Adrenal gland (tissue), 5 donors: ENCODE measurements around the gene CLDN9.

Experiments used
- POLR2A ChIP-seq, 2 donors: fragments of 450-650 bp; IDR thresholded peaks; one replicate each; pipeline ENCODE4 v1.6.1; 2017; ENCODE audit warnings: antibody characterized with exemption in 2 of 2, mild to moderate bottlenecking in 2 of 2, moderate library complexity in 1 of 2
- TF ChIP-seq, protein P1 (sequence below), 6 experiments: fragments of 450-650 bp in 4 of 6; fragments of 200-600 bp in 2 of 6; sonication (generic) in 1 of 6; IDR thresholded peaks; 1 replicate in 5 of 6; 2 replicates in 1 of 6; pipeline versions ENCODE4 v1.5.1 to v1.8.0; 2016 to 2021; ENCODE audit warnings: antibody characterized with exemption in 6 of 6, mild to moderate bottlenecking in 2 of 6, moderate library complexity in 1 of 6
- donor health status: DM: no; HTN: no; CAD: no.

DNA sequence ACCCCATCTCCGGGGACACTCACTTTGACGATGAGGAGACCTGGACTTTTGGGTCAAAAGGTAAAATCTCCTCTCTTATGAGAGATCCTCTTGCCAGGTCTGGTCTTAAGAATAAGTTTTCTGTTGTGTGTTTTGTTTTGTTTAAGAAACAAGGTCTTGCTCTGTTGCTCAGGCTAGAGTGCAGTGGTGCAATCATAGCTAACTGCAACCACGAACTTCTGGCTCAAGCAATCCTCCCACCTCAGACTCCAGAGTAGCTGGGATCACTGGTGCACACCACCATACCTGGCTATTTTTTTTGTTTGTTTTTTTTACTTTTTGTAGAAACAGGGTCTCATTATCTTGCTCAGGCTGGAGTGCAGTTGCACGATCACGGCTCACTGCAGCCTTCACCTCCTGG, 37.8 kb downstream of the CLDN9 start:
- no peak for TF ChIP-seq POLR2A (IDR thresholded peaks at IDR 0.05)
- TF ChIP-seq, protein P1, sequence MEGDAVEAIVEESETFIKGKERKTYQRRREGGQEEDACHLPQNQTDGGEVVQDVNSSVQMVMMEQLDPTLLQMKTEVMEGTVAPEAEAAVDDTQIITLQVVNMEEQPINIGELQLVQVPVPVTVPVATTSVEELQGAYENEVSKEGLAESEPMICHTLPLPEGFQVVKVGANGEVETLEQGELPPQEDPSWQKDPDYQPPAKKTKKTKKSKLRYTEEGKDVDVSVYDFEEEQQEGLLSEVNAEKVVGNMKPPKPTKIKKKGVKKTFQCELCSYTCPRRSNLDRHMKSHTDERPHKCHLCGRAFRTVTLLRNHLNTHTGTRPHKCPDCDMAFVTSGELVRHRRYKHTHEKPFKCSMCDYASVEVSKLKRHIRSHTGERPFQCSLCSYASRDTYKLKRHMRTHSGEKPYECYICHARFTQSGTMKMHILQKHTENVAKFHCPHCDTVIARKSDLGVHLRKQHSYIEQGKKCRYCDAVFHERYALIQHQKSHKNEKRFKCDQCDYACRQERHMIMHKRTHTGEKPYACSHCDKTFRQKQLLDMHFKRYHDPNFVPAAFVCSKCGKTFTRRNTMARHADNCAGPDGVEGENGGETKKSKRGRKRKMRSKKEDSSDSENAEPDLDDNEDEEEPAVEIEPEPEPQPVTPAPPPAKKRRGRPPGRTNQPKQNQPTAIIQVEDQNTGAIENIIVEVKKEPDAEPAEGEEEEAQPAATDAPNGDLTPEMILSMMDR (IDR thresholded peaks at IDR 0.05), result no peak
